ENCODE measurements around the gene CHAC1.
"Not testable (repeated sequence)": the region's sequence is repeated elsewhere in the genome, so short reads cannot be mapped to it uniquely, and the experiment has no call there.

The CHAC1 gene

DNA sequence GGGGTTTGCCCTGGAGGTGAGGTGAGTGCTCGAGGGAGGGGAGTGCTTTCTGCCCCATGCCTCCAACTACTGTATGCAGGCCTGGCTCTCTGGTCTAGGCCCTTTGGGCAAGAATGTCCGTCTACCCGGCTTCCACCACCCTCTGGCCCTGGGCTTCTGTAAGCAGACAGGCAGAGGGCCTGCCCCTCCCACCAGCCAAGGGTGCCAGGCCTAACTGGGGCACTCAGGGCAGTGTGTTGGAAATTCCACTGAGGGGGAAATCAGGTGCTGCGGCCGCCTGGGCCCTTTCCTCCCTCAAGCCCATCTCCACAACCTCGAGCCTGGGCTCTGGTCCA, 14.8 kb upstream of the CHAC1 start:
- DNase-seq: no peak

DNA sequence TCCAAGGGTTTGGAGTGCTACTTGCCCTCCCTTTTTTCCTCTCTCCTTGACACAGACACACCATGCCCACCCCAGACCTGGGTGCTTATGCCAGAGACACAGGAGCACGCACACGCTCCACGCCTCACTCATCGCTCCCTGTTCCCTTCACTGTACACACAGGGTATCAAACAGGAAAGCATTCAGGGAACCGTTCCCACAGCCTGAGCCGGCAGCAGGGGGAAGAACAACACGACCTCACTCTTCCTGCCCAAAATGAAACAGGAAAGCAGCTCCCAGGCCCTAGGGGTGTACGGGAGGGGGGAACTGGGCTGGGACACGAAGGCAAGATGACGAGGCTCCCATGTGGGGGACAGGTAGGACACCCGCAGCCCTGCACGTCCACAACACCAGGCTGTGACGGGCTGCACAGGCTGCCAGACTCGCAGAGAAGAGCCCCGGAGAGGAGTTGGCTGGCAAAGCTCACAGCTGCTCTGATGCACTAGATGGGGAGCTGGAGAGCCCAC, 12.9 kb upstream of the CHAC1 start:
- no peak for DNase-seq

DNA sequence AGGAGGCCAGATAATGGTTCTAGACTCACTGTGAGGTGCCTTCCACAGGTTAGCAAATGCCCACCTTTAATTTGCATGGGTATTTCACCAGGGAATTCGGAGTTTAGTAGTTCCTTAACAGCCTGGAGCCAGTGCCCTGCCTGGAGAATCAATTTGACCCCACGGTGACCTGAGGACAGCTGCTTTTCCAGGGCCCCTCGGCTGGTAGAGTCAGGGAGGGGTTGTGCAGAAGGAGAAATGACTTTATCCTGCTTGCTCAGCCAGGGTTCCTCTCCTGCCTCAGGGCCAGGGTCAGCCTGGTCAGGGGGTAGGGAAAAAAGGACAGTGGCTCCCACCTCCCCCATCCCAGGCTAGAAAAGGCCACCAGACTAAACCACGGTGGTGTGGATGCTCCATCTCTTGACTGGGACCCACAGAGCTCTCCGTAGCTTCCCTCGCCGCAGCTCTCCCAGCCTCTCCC, 12.2 kb upstream of the CHAC1 start:
- no peak for DNase-seq

DNA sequence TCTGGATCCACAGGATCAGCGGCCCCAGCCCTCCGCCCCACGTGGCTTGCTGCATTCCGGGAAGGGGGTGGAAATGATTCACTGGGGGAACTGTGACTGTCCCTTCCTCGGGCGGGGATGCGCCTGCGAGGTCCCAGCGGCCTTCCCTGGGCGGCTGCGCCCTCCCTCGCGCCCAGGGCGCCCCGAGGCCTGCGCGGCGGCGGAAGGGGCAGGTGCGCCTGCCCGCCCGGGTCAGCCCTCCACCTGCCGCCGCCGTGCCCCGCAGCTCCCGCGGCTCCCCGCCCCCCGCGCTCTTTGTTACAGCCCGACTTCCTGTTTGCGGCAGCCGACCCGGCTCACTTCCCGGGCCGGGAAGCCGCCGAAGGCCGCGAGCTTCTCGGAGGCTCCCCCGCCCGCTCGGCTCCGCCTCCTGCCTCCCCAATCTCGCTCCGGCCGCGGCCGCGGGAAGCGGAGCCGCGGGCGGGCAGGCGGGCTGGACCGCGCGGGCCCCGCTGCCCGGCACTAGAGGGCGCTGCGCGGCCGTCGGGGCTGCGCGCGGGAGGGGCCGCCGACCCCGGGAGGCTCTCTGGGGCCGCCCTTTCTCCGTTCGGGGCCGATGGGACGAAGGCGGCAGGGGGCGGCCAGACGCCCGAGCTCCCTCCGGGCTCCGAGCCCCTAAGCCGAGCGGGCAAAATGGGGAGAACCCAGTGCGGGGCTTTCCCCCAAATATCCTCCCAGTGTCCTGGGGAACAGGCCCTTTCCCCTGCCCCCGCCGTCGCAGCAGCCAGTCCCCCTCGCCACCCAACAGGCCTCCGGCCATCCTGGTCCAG, 11.5 kb upstream of the CHAC1 start:
- no peak for DNase-seq

DNA sequence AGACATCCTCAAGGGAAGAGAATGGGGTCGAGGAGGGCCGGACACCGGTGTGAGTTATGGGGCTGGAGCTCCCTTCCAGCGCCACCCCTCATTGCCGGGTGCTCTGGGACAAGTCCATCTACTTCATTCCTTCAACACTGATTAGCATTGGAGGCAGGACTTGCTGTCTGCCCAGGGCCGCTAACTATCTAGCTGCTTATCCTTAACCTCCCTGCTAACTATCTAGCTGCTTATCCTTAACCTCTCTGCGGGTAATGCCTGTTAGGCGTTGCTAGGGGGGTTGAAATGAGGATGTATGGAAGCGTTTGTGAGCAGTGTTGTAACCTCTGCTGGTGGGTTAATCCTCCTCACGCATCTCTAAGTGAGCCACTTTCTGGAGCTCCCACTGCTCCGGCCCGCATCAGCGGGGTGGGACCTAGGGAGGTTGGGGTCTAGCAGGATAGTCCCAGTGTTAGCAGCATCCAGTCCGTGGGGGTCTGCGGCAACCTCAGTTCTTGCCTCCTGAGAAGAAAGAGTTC, 10.9 kb upstream of the CHAC1 start:
- no peak for DNase-seq

DNA sequence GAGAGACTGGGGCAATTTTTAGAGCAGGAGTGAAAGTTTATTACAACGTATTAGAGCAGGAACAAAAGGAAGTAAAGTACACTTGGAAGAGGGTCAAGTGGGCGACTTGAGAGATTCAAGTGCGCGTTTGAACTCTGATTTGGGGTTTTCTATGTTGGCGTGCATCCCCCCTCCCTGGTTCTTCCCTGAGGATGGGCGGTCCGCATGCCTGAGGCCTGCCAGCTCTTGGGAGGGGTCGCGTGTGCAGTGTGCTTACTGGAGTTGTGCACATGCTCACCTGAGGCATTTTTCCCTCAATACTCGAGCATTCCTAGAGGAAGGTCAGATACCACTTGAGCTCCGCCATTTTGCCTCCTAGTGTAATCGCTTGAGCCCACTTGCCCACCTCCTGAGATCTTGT, 10.4 kb upstream of the CHAC1 start:
- no peak for DNase-seq

DNA sequence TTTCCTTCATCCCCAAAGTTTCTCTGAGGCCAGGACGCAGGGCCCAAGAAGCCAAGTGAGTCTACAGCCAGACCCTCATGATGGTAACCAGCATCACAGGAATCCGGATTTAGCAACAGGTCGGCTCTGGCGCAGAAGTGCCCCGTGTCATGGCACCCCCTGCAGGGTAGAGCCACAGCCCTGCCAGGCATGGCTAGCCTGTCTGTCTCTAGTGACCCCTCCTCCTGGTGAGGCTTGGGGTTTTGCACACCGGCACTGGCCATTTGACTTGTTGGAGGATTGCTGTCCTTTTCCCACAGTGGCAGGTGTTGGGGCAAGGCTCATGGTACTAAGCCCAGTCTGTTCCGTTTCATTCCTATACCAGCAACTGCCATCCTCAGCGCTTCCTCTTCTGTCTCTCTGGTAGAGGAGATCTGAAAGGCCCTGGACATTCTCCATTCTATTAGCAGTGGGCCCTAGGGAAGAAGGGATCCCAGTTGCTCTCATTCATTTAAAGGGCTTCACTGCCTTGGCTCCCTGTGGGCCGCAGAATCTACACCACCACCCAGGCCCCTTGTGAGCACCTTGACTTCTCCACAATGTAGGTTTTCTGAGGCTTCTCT, 9.4 kb upstream of the CHAC1 start:
- DNase-seq: no peak

DNA sequence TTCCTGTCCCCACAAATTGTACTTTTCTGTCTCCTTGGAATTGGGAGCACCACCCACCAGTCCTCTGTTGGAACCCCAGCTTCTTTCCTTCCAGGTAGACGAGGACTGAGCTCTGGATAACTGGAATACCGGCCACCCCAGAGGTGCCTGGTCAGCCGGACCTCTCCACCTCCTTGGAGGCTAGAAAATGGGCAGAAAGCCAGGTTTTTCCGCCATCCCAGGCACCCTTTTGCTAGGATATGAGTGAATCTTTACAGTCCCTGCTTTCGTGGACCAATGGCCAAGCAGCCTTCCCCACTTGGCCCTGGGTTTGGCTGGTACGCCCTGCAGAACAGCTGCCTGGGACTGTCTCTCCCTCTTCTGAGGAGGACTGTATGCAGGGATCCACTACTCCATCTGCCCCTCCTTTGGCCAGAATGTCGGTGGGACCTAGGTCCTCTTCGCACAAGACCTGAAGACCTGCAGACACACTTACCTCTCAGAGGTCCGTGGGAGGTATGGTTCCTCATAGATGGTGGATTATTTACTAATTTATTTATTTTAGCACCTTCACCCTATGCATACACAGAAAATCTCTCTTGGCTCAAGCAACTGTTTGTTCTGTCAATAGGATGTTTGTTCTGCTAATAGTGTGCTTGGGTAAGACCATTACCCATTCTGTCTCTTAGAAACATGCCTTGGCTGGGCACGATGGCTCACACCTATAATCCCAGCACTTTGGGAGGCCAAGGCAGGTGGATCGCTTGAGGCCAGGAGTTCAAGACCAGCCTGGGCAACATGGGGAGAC, 8.6 kb upstream of the CHAC1 start:
- DNase-seq: no peak

DNA sequence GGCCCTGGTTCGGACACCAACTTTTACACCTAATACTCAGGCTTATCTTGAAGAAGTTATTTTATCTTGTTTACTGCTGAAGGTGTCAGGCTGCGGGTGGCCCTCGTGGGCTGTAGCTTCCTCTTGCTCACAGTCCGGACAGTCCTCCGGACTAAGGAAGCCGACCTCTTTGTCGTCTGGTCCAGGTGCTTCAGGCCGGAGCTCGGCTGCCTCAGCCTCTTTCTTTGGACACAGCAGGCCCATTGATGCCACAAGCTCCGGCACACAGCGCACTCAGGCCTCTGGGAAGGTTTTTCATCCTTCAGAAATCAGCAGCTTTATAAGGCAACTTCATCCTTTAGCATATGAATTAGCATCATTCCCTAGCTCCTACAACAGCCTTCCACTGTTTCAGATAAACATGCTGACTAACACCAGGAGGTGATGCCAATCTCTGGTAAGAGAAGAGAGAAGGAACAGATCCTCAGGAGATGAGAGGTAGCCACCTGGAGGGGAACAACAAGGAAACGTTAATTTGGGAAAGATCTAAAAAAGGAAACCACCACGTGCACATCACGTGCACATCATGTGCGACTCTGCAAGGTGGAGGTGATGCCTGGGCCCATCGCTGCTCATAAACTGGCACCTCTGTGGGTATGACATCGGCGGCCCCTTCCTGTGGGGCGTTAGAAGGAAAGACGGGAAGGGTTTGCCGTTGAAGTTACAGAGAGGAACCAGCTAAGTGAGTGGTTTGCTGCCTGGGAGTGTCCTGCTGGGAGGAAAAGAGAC, 4.4 kb upstream of the CHAC1 start:
- no peak for DNase-seq

DNA sequence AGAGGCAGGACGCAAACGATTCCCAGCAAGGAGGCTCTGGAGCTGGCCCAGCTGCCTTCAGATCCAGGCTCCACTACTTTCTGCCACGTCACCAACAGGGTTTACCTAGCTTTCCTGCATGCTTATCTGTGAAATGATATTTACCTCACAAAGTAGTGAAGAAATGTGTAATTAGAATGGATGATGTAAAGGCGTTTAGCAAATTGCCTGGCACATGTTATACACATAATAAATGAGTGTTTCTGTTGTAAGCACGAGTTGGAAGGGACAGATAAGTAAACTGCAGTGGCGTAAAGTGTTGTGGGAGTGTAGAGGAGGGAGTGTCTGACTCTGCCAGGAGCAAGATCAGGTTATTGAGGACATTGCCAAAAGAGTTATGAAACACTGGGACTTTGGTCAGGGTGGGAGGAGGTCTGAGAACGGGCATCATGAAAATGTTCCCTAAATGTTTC, 3.5 kb upstream of the CHAC1 start:
- no peak for DNase-seq

DNA sequence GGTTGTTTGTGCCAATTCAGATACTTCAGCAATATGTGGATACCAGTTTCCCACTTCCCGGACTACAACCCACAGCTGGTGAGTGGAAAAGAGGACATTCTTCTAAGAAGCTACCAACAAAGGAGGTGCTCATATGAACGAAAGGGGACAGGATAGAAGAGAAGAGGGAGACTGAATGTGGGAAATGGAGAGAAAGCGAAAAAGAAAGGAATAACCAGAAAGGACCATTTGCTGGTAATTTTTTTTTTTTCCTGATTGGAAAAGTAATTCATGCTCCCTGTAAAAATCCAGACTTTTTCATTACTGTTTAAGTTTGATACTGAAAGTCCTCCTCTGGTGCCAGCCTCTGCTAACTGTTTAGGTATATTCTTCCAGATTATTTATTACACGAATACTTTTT, 1.5 kb upstream of the CHAC1 start:
- DNase-seq: no peak

DNA sequence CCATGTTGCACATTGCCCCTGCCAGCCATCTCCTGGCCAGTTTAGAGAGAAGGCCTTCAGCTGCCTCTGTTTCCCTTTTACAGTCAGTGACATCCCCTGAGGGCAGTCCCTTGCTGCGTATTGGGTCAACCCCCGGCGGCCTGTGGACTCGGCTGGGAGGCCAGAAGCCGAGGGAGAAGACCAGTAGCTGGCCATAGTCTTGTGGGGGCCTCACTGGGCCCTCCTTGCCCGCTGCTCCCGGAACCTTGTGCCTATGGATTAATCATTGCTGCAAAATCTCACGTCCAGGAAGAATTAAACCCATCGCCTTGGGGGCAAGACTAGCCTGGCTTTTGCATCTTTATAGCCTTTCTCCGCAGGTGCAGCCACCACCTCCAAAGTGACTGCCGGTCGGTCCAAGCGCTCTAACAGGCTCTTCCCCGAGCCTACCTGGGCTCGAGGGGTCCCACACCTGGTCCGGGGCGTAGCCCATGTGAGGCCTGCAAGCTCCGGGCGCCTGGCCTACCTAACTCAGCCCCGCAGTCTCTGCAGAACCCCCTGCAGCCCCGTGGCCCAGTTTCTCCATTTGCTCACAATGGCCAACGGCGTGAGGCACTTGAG, 870 bp upstream of the CHAC1 start:
- no peak for DNase-seq

DNA sequence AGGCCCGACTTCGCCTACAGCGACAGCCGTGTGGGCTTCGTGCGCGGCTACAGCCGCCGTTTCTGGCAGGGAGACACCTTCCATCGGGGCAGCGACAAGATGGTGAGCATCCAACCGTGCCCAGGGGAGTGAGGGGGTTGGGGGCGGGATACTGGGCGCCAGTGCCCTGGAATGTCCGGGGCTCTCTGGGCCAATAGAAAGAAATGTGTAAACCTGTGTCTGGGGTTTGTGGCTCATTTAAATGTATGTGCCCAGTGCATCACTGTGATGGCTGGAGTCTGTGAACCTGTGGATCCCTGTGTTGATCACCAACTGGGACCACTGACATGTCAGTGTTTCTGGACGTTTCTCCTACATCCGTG, 423 bp downstream of the CHAC1 start:
- DNase-seq: no peak

DNA sequence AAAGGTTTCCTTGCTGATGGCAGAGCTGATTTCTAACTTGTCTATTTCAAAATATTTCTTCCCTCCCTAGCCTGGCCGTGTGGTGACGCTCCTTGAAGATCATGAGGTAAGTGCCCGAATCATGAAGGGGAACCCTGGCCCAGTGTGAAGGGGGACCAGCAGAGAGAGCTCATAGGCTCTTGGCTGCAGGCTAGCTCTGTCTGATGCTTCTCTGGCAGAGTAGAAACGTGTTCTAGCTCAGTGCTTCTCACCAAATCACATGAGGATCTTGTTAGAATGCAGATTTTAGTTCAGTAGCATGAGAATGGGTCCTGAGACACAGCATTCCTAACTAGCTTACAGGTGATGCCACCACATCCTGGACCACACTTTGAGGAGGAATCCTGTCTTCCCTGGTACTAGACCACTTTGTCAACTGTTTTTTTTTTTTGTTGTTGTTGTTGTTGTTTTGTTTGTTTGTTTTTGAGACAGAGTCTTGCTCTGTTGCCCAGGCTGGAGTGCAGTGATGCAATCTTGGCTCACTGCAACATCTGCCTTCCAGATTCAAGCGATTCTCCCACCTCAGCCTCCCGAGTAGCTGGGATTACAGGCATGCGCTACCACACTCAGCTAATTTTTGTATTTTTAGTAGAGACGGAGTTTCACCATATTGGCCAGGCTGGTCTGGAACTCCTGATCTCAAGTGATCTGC, 1.0 kb downstream of the CHAC1 start:
- not testable (repeated sequence) for DNase-seq

DNA sequence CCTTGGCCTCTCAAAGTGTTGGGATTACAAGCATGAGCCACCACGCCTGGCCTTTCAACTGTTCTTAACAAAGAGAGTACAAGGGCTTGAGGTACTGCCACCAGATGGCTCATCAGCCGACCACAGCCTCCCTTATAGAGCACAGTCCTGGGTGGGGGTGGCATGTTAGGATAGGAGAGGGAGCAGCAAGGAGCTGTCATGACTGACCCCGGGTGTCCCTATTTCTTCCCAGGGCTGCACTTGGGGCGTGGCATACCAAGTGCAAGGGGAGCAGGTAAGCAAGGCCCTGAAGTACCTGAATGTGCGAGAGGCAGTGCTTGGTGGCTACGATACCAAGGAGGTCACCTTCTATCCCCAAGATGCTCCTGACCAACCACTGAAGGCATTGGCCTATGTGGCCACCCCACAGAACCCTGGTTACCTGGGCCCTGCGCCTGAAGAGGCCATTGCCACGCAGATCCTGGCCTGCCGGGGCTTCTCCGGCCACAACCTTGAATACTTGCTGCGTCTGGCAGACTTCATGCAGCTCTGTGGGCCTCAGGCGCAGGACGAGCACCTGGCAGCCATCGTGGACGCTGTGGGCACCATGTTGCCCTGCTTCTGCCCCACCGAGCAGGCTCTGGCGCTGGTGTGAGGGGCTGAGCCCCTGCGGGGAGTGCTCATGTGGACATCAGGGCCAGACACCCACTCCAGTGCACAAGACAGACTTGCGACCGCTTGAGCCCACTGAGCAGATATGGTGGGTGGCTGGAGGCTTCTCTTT, 2.1 kb downstream of the CHAC1 start:
- DNase-seq: no peak

DNA sequence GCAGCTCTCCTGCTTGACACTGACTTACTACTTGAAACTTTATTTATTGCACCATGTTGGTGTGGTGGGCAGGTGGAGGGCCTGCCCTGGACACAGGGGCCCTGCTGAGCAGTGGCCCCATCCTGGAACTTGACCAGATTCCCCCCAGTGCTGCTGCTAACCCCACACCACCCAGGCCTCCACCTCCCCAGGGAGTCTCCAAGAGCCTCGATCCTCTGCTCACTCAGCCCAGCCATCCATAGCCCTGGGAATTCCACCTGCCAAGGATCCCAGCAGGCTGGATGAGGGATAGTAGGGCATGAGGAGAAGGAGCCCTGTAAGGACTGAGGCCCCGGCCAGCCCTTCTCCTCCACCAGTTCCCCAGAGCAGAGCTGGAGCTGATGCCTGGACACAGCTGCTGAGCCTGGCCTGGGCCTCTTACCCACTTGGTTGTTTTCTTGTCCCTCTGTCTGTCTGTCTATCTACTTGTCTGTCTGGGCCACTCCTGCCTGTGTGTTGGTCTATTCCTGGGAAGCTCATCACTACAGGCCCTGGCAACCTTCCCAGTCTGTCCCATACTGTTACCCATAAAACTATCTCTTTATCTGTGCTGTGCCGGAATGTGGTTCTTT, 2.8 kb downstream of the CHAC1 start:
- DNase-seq: no peak

DNA sequence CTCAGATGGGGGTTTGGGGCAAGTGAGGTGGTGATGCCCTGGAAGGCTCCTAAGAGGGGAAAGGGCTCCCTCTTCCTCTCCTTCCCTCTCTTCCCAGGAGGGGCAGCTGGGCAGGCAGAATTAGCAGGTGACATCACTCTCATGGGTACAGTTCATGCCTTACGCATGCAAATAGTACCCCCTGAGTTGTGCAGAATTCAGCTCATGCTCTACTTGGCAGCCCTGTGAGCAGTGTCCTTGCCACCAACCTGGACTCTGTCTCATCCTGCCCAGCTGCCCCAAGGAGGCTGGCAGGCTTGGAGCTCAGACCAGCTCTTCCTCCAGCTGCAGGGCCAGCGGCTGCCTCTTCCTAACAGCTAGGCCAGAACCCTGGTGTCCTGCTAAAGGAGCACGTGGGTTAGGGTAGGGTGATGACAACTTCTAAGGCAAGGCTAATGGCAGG, 3.3 kb downstream of the CHAC1 start:
- DNase-seq: no peak

DNA sequence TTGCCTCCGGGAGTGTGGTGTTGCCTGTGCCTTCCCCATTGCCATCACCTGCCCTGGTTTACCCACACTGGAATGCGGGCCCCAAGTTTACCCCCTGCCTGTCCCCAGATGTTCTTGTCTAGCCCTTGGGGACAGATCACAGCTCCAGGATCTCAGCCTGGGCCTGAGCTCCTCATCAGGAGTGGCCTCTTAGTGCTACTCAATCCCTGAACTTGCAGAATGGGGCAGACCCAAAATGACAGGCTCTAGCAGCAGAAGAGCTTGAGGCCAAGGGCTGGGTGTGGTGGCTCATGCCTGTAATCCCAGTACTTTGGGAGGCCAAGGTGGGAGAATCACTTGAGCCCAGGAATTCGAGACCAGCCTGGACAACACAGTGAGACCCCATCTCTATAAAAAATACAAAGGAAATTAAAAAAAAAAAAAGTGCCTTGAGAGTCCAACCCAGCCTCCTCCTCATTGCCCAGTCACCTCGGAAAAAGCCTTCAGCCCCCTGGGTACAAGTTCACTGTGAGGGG, 3.8 kb downstream of the CHAC1 start:
- DNase-seq: no peak

DNA sequence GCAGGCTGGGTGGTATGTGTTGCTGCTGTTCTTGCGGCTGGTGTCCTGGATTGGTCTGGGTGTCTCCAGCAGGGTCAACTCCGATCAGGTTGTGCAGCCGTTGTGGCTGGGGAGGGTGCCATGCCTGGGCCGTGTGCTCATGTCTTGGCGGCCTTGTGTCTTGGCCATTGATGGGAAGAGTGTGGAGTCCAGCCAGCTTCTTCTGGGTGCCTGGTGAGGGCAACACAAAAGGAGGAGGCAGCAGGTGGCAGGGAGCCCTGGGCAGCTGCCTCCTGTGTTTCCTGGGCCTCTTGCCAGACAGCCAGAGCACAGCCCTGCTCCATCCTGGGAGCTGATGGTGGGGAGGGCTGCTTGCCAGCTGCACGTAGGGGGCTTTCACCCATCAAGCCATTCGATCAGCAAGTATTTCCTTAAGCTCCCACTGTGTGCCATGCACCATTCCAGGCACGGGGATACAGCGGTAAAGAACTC, 4.3 kb downstream of the CHAC1 start:
- no peak for DNase-seq

DNA sequence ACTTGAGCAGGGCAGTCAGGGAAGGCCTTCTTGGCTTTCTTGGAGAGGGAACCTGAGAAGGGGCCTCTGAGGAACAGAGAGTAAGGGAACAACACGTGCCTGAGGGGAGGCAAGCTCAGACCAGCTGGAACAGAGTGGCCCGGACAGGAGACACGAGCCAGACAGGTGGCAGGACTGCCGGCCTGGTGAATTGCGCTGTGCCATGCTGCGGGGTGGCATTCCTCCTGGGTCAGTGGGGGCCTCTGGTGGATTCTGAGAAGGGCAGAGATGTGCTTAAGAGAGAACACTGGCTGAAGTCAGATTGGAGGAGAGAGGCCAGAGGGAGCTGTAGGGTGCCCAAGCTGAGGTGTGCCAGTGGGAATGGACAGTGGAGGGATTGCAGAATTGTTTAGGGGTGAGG, 4.9 kb downstream of the CHAC1 start:
- DNase-seq: no peak

All from cortex of kidney (tissue), 1 donor.